Smooth muscle cell (in vitro differentiated cells): ENCODE results near the gene NACC1. TPM values are rescaled to one million over a fixed set of nuclear protein-coding genes. Genes with fewer than 3 reads are reported as not detected.

Experiments used
- DNase-seq: peaks from one replicate; lab custom pipeline; 2025; ENCODE audit not compliant: unreplicated experiment; lab: John Stamatoyannopoulos, UW
- H2AFZ ChIP-seq: fragments of 200-600 bp; sonication (generic); 2 replicates; pipeline ENCODE4 v1.6.0; 2016; ENCODE audit warnings: antibody characterized with exemption, low read depth, mild to moderate bottlenecking
- H3F3A ChIP-seq: fragments of 200-600 bp; sonication (generic); 2 replicates; pipeline ENCODE4 v1.6.0; 2017; ENCODE audit warnings: antibody characterized with exemption, low read depth
- H3K27ac ChIP-seq: fragments of 200-600 bp; sonication (generic); 2 replicates; pipeline ENCODE4 v1.5.1; 2016; ENCODE audit warnings: low read depth, mild to moderate bottlenecking
- H3K27me3 ChIP-seq: fragments of 200-600 bp; sonication (generic); 2 replicates; pipeline ENCODE4 v1.6.1; 2016; ENCODE audit warnings: low read depth, mild to moderate bottlenecking
- H3K36me3 ChIP-seq: fragments of 200-600 bp; sonication (generic); 2 replicates; pipeline ENCODE4 v1.5.1; 2016; ENCODE audit warnings: low read depth
- H3K4me1 ChIP-seq: fragments of 200-600 bp; sonication (generic); 2 replicates; pipeline ENCODE4 v1.5.1; 2016; ENCODE audit warnings: low read depth
- H3K4me2 ChIP-seq: fragments of 200-600 bp; sonication (generic); 2 replicates; pipeline ENCODE4 v1.6.0; 2016; ENCODE audit warnings: mild to moderate bottlenecking
- H3K4me3 ChIP-seq: fragments of 200-600 bp; sonication (generic); 2 replicates; pipeline ENCODE4 v1.5.1; 2016; ENCODE audit warnings: mild to moderate bottlenecking
- H3K79me2 ChIP-seq: fragments of 200-600 bp; sonication (generic); 2 replicates; pipeline ENCODE4 v1.6.0; 2016; ENCODE audit warnings: low read depth, mild to moderate bottlenecking
- H3K9ac ChIP-seq: fragments of 200-600 bp; sonication (generic); 2 replicates; pipeline ENCODE4 v1.6.0; 2016; ENCODE audit warnings: low read depth
- H3K9me3 ChIP-seq: fragments of 200-600 bp; sonication (generic); replicated peaks from 2 replicates; pipeline ENCODE4 v1.5.1; 2016; ENCODE audit warnings: low read depth
- H4K20me1 ChIP-seq: fragments of 200-600 bp; sonication (generic); 2 replicates; pipeline ENCODE4 v1.6.0; 2016; ENCODE audit warnings: low read depth
- WGBS: methylation state at CpG from one replicate; pipeline ENCODE4 v1.1.7; 2016; ENCODE audit warnings: low lambda C conversion rate; 5-methylcytosine and 5-hydroxymethylcytosine counted together
- polyA plus RNA-seq: library from polyadenylated mRNA; unstranded; fragments of >200 nt; fragmentation: Nextera tagmentation; extraction: Ambion mirVana; gene quantifications from 2 replicates; pipeline ENCODE4 v1.2.1, GENCODE V29; 2016
- total RNA-seq: library from RNA; depleted of rRNA; stranded (reverse); fragments of >200 nt; gene quantifications from 2 replicates; pipeline ENCODE4 v1.2.3, GENCODE V29; 2014
- TF ChIP-seq, protein P1 (sequence below): fragments of 200-600 bp; sonication (generic); IDR thresholded peaks from 2 replicates; pipeline ENCODE4 v1.5.1; 2017; ENCODE audit warnings: borderline replicate concordance, mild to moderate bottlenecking, antibody characterized with exemption; ENCODE audit not compliant: insufficient read depth, poor library complexity, severe bottlenecking

The NACC1 gene
- total and polyA plus RNA-seq, 2 experiments from 2014 or later, result 9.9 to 44.6 TPM

DNA sequence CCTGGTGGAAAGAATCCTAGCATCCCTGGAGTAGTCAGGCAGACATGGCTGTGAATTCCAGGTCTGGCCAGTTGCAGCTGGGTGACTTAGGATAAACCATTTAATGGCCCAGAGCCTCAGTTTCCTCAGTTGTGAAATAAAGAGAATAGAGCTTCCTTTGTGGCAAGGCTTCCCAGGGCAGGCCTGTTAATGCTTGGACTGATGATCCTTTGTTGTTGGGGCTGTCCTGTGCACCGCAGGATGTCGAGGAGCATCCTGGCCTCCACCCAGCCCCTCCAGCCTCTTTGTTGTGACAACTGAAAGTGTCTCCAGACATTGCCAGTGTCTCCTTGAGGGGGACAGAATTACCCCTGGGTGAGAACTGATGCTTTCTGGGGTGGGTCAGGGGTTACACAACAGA lies 31.7 kb upstream of the NACC1 start:
- H3K79me2 ChIP-seq, result no peaks in the 10 kb centered on the region
- no peak for DNase-seq
- H3F3A ChIP-seq, result no peaks in the 10 kb centered on the region
- H3K9ac ChIP-seq, result no peak overlapping the region
- H3K36me3 ChIP-seq, result no peaks in the 10 kb centered on the region
- H3K27me3 ChIP-seq, result no peaks in the 10 kb centered on the region
- no peak overlapping the region for H3K27ac ChIP-seq
- H2AFZ ChIP-seq, result no peak overlapping the region
- H4K20me1 ChIP-seq, result no peaks in the 10 kb centered on the region
- H3K4me1 ChIP-seq, result peaks cover 7% of the 10 kb centered on the region
- no peaks in the 10 kb centered on the region for H3K9me3 ChIP-seq
- WGBS, result 91% methylated on average over 2 of the region's 2 CpGs
- TF ChIP-seq, protein P1, sequence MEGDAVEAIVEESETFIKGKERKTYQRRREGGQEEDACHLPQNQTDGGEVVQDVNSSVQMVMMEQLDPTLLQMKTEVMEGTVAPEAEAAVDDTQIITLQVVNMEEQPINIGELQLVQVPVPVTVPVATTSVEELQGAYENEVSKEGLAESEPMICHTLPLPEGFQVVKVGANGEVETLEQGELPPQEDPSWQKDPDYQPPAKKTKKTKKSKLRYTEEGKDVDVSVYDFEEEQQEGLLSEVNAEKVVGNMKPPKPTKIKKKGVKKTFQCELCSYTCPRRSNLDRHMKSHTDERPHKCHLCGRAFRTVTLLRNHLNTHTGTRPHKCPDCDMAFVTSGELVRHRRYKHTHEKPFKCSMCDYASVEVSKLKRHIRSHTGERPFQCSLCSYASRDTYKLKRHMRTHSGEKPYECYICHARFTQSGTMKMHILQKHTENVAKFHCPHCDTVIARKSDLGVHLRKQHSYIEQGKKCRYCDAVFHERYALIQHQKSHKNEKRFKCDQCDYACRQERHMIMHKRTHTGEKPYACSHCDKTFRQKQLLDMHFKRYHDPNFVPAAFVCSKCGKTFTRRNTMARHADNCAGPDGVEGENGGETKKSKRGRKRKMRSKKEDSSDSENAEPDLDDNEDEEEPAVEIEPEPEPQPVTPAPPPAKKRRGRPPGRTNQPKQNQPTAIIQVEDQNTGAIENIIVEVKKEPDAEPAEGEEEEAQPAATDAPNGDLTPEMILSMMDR, result no peak
- H3K4me2 ChIP-seq, result no peak overlapping the region
- H3K4me3 ChIP-seq, result no peak overlapping the region

GRCh38 chr19:13087295-13087694 lies 30.8 kb upstream of the NACC1 start:
- Histone ChIP-seq H2AFZ (no peak overlapping the region), H3F3A (no peaks in the 10 kb centered on the region), H4K20me1 (no peaks in the 10 kb centered on the region), H3K27me3 (no peaks in the 10 kb centered on the region), H3K4me1 (peaks cover 17% of the 10 kb centered on the region), H3K9ac (no peak overlapping the region), H3K9me3 (no peaks in the 10 kb centered on the region), H3K4me3 (no peak overlapping the region), H3K4me2 (no peak overlapping the region), H3K79me2 (no peaks in the 10 kb centered on the region), H3K27ac (no peak overlapping the region), H3K36me3 (no peaks in the 10 kb centered on the region)
- TF ChIP-seq, protein P1, result no peak
- no peak for DNase-seq
- 94% methylated on average over 12 of the region's 12 CpGs for WGBS

DNA sequence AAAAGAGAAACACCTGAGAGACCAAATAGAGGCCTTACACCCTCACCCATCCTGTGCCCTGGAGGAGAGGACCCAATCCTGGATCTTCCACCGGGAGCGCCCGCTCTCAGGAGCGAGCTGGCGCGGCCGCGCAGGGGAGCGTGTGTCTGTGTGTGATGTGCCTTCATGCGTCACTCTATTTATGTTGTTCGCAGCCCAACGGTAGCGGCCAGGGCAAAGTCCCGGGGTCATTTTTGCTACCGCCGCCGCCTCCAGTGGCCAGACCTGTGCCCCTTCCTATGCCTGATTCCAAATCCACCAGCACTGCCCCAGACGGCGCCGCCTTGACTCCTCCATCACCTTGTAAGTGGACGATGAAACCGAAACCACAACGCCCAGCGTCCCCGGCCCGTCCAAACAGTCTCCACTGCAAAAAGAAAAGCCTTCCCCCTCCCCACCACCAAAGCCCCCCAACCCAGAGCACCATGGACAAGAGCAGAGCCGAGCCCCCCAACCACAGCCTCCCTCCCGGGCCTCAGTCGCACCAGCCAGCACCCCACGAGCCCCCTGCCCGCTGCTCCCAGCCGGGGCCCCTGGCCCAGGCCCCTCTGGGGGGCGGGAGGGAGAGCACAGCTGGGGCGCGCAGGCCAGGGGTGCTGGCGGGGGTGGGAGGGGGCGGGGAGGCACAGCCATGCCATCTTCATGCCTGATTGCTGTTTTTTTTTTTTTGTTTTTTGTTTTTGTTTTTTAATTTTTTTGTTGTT lies 30.1 kb upstream of the NACC1 start:
- H3K9me3 ChIP-seq, result no peaks in the 10 kb centered on the region
- no peak for DNase-seq
- H2AFZ ChIP-seq, result no peak overlapping the region
- H4K20me1 ChIP-seq, result no peaks in the 10 kb centered on the region
- no peak overlapping the region for H3K27ac ChIP-seq
- 93% methylated on average over 21 of the region's 37 CpGs for WGBS
- peaks cover 15% of the 10 kb centered on the region for H3K4me1 ChIP-seq
- H3K4me2 ChIP-seq, result no peak overlapping the region
- H3K79me2 ChIP-seq, result no peaks in the 10 kb centered on the region
- H3F3A ChIP-seq, result no peaks in the 10 kb centered on the region
- H3K4me3 ChIP-seq, result no peak overlapping the region
- no peaks in the 10 kb centered on the region for H3K27me3 ChIP-seq
- no peaks in the 10 kb centered on the region for H3K36me3 ChIP-seq
- TF ChIP-seq, protein P1, result no peak
- no peak overlapping the region for H3K9ac ChIP-seq
